H9 (cell line): ENCODE data around the gene CCSER1. TPM values are rescaled to one million over a fixed set of nuclear protein-coding genes. Genes with fewer than 3 reads are reported as not detected.

ENCODE experiments used
- DNase-seq: peaks from one replicate; pipeline ENCODE4 v3.0.0-alpha.2; 2017
- H2AFZ ChIP-seq: one replicate; pipeline ENCODE4 v1.6.1; 2013; ENCODE audit warnings: mild to moderate bottlenecking, low read length, control low read depth, moderate library complexity
- H2AK5ac ChIP-seq: 2 replicates; pipeline ENCODE4 v1.6.1; 2013; ENCODE audit warnings: low read length, control low read depth, mixed read lengths; ENCODE audit not compliant: insufficient read length
- H2BK120ac ChIP-seq: one replicate; pipeline ENCODE4 v1.6.1; 2013; ENCODE audit warnings: low read depth, mild to moderate bottlenecking, low read length, control low read depth, inconsistent platforms; ENCODE audit not compliant: poor library complexity, severe bottlenecking
- H2BK12ac ChIP-seq: 2 replicates; pipeline ENCODE4 v1.6.1; 2013; ENCODE audit warnings: low read length, control low read depth, mixed read lengths, low read depth; ENCODE audit not compliant: insufficient read length
- H2BK15ac ChIP-seq: 2 replicates; pipeline ENCODE4 v1.6.1; 2013; ENCODE audit warnings: low read depth, low read length, control low read depth
- H2BK20ac ChIP-seq: one replicate; pipeline ENCODE4 v1.6.1; 2013; ENCODE audit warnings: low read depth, mild to moderate bottlenecking, low read length, control low read depth, inconsistent platforms; ENCODE audit not compliant: poor library complexity, severe bottlenecking
- H2BK5ac ChIP-seq: 2 replicates; pipeline ENCODE4 v1.6.1; 2013; ENCODE audit warnings: low read length, control low read depth, mixed read lengths; ENCODE audit not compliant: insufficient read length
- H3K14ac ChIP-seq: 2 replicates; pipeline ENCODE4 v1.6.1; 2013; ENCODE audit warnings: low read length, control low read depth; ENCODE audit not compliant: insufficient read depth
- H3K18ac ChIP-seq: 2 replicates; pipeline ENCODE4 v1.6.1; 2013; ENCODE audit warnings: low read depth, mild to moderate bottlenecking, mixed read lengths, low read length, control low read depth; ENCODE audit not compliant: insufficient read length
- H3K23ac ChIP-seq: 2 replicates; pipeline ENCODE4 v1.6.1; 2013; ENCODE audit warnings: low read length, control low read depth, mixed read lengths, low read depth; ENCODE audit not compliant: insufficient read length
- H3K23me2 ChIP-seq: 2 replicates; pipeline ENCODE4 v1.6.1; 2013; ENCODE audit warnings: low read depth, mild to moderate bottlenecking, mixed read lengths, low read length, control low read depth; ENCODE audit not compliant: insufficient read length, poor library complexity, severe bottlenecking
- H3K27ac ChIP-seq: 2 replicates; pipeline ENCODE4 v1.5.1; 2013; ENCODE audit warnings: low read length, control low read depth, mixed read lengths, low read depth; ENCODE audit not compliant: insufficient read length
- H3K27me3 ChIP-seq: 2 replicates; pipeline ENCODE4 v1.6.1; 2013; ENCODE audit warnings: low read length, control low read depth, inconsistent platforms; ENCODE audit not compliant: insufficient read depth
- H3K4ac ChIP-seq: 2 replicates; pipeline ENCODE4 v1.6.1; 2013; ENCODE audit warnings: low read depth, mild to moderate bottlenecking, control low read depth, inconsistent platforms, low read length, moderate library complexity
- H3K4me1 ChIP-seq: 2 replicates; pipeline ENCODE4 v1.6.1; 2013; ENCODE audit warnings: low read length, control low read depth, inconsistent platforms; ENCODE audit not compliant: insufficient read depth
- H3K4me2 ChIP-seq: 2 replicates; pipeline ENCODE4 v1.6.1; 2013; ENCODE audit warnings: low read length, control low read depth, mixed read lengths; ENCODE audit not compliant: insufficient read length, insufficient read depth
- H3K56ac ChIP-seq: 2 replicates; pipeline ENCODE4 v1.6.1; 2013; ENCODE audit warnings: low read depth, mild to moderate bottlenecking, mixed read lengths, low read length, control low read depth; ENCODE audit not compliant: insufficient read length
- H3K79me1 ChIP-seq: 2 replicates; pipeline ENCODE4 v1.6.1; 2013; ENCODE audit warnings: low read depth, mild to moderate bottlenecking, moderate library complexity, low read length, control low read depth, inconsistent platforms; ENCODE audit not compliant: insufficient read depth, poor library complexity, severe bottlenecking
- H3K79me2 ChIP-seq: 2 replicates; pipeline ENCODE4 v1.6.1; 2013; ENCODE audit warnings: low read length, control low read depth, inconsistent platforms; ENCODE audit not compliant: insufficient read depth
- H3K9ac ChIP-seq: 2 replicates; pipeline ENCODE4 v1.6.1; 2013; ENCODE audit warnings: low read length, control low read depth, mixed read lengths; ENCODE audit not compliant: insufficient read length; ENCODE audit errors: extremely low read depth
- H3K9me3 ChIP-seq: one replicate; pipeline ENCODE4 v1.6.1; 2013; ENCODE audit warnings: low read depth, low read length, inconsistent platforms; ENCODE audit not compliant: control insufficient read depth
- H3T11ph ChIP-seq: one replicate; pipeline ENCODE4 v1.6.1; 2013; ENCODE audit warnings: mild to moderate bottlenecking, low read length, control low read depth, inconsistent platforms
- H4K20me1 ChIP-seq: one replicate; pipeline ENCODE4 v1.6.1; 2013; ENCODE audit not compliant: control insufficient read depth, insufficient read length, insufficient read depth
- H4K5ac ChIP-seq: 2 replicates; pipeline ENCODE4 v1.6.1; 2013; ENCODE audit warnings: low read depth, mild to moderate bottlenecking, mixed read lengths, low read length, control low read depth; ENCODE audit not compliant: insufficient read length
- H4K8ac ChIP-seq: replicated peaks from 2 replicates; pipeline ENCODE4 v1.6.1; 2013; ENCODE audit warnings: low read length, control low read depth, mixed read lengths, low read depth; ENCODE audit not compliant: insufficient read length
- H4K91ac ChIP-seq: 2 replicates; pipeline ENCODE4 v1.6.1; 2013; ENCODE audit warnings: low read depth, mild to moderate bottlenecking, moderate library complexity, mixed read lengths, low read length, control low read depth; ENCODE audit not compliant: insufficient read length
- H3K27ac Mint-ChIP-seq, 3 experiments: 2 replicates in 2 of 3; 3 replicates in 1 of 3; pipeline ENCODE4 v1.8.0; 2020 to 2021; ENCODE audit warnings: mixed read lengths in 3 of 3, mild to moderate bottlenecking in 1 of 3, moderate library complexity in 1 of 3
- H3K27me3 Mint-ChIP-seq: 2 replicates; pipeline ENCODE4 v1.8.0; 2021; ENCODE audit warnings: low read depth, mild to moderate bottlenecking, moderate library complexity, mixed read lengths
- H3K36me3 Mint-ChIP-seq, 3 experiments: 2 replicates in 2 of 3; 3 replicates in 1 of 3; pipeline ENCODE4 v1.8.0; 2020 to 2021; ENCODE audit warnings: low read depth in 3 of 3, mixed read lengths in 3 of 3; ENCODE audit not compliant: insufficient read depth in 1 of 3
- H3K4me1 Mint-ChIP-seq, 2 experiments: 2 replicates each; pipeline ENCODE4 v1.8.0; 2020; ENCODE audit warnings: mixed read lengths in 2 of 2
- H3K4me3 Mint-ChIP-seq, 2 experiments: 2 replicates in 1 of 2; 3 replicates in 1 of 2; pipeline ENCODE4 v1.8.0; 2020 to 2021; ENCODE audit warnings: mild to moderate bottlenecking in 2 of 2, mixed read lengths in 2 of 2, moderate library complexity in 1 of 2
- H3K9me3 Mint-ChIP-seq, 2 experiments: 2 replicates in 1 of 2; 3 replicates in 1 of 2; pipeline ENCODE4 v1.8.0; 2020; ENCODE audit warnings: mild to moderate bottlenecking in 2 of 2, mixed read lengths in 2 of 2, moderate library complexity in 1 of 2
- WGBS: extraction: QIAGEN DNeasy Blood & Tissue Kit; methylation state at CpG from one replicate; pipeline ENCODE4 v1.1.7; 2013; ENCODE audit warnings: missing lambda C conversion rate, low lambda C conversion rate, mixed read lengths; ENCODE audit not compliant: insufficient read length; ENCODE audit errors: extremely low coverage; 5-methylcytosine and 5-hydroxymethylcytosine counted together
- total RNA-seq: library from RNA; stranded (reverse); gene quantifications from 2 replicates; pipeline ENCODE4 v1.2.1, GENCODE V29; 2021
- TF ChIP-seq, protein P1 (sequence below): fragments of 200-600 bp; sonication (generic); conservative IDR thresholded peaks from 3 replicates; pipeline ENCODE4 v1.8.0; 2021; ENCODE audit warnings: antibody characterized with exemption, mild to moderate bottlenecking

Gene CCSER1
- total RNA-seq, 1 experiment from 2014 or later = 0.37 TPM

DNA sequence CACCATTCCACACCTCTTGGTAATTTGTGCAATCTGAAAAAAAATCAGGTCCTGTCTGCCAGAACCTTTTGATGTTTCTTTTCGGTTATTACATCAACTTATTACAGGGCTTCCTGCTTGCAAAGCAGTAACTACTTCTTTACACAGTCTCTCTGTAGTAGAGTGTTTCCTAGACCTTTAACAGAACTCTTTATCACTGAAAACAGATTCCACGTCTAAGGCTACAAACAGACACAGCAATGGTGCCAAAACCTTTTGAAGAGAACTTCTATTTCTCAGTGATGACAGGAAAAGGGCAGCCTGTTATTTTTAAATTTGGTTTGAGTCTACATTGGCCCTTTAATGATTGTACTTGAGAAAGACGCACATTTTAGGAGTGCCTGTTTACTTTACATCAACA, 1463.1 kb downstream of the CCSER1 start:
- no CpG with 5 or more reads among the region's 3 CpGs for WGBS

More for the DNA sequence above, 1463.1 kb downstream of the CCSER1 start:
- Histone ChIP-seq H3K23me2 (no peaks in the 10 kb centered on the region), H2AFZ (no peak overlapping the region), H3K18ac (no peak overlapping the region), H2BK12ac (no peak overlapping the region), H3K56ac (no peak overlapping the region), H3K79me1 (no peaks in the 10 kb centered on the region), H4K91ac (no peak overlapping the region), H2BK15ac (no peak overlapping the region), H4K5ac (no peak overlapping the region), H2BK120ac (no peak overlapping the region), H2BK5ac (no peak overlapping the region), H3K4me2 (no peak overlapping the region), H3K79me2 (no peaks in the 10 kb centered on the region), H3K27ac (no peak overlapping the region), H3K23ac (no peak overlapping the region), H3K4me1 (no peaks in the 10 kb centered on the region), H3T11ph (no peak overlapping the region), H4K8ac (no peak overlapping the region), H3K4ac (no peak overlapping the region), H4K20me1 (no peaks in the 10 kb centered on the region), H3K9ac (no peak overlapping the region), H2AK5ac (no peak overlapping the region), H3K9me3 (no peaks in the 10 kb centered on the region), H2BK20ac (no peak overlapping the region), H3K14ac (no peak overlapping the region), H3K27me3 (no peaks in the 10 kb centered on the region)
- no peak overlapping the region for H3K4me3 Mint-ChIP-seq
- no peaks in the 10 kb centered on the region; a peak in 1 of 7 replicates for H3K36me3 Mint-ChIP-seq
- TF ChIP-seq, protein P1, sequence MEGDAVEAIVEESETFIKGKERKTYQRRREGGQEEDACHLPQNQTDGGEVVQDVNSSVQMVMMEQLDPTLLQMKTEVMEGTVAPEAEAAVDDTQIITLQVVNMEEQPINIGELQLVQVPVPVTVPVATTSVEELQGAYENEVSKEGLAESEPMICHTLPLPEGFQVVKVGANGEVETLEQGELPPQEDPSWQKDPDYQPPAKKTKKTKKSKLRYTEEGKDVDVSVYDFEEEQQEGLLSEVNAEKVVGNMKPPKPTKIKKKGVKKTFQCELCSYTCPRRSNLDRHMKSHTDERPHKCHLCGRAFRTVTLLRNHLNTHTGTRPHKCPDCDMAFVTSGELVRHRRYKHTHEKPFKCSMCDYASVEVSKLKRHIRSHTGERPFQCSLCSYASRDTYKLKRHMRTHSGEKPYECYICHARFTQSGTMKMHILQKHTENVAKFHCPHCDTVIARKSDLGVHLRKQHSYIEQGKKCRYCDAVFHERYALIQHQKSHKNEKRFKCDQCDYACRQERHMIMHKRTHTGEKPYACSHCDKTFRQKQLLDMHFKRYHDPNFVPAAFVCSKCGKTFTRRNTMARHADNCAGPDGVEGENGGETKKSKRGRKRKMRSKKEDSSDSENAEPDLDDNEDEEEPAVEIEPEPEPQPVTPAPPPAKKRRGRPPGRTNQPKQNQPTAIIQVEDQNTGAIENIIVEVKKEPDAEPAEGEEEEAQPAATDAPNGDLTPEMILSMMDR = no peak
- DNase-seq = no peak
- no peak overlapping the region for H3K27ac Mint-ChIP-seq
- H3K27me3 Mint-ChIP-seq = no peaks in the 10 kb centered on the region
- H3K9me3 Mint-ChIP-seq = no peaks in the 10 kb centered on the region
- H3K4me1 Mint-ChIP-seq = peaks cover 6 to 14% of the 10 kb centered on the region in 2 experiments
